Ovary (tissue), 9 donors: ENCODE results near the gene AMMECR1. TPM values are rescaled to one million over a fixed set of nuclear protein-coding genes. Genes with fewer than 3 reads are reported as not detected.

Experiments
- DNase-seq, 5 donors: peaks; one replicate each; pipeline ENCODE4 v3.0.0-alpha.2; 2019 to 2020
- H3K27ac ChIP-seq, 2 donors: fragments of 200-600 bp; one replicate each; pipeline versions ENCODE4 v1.5.1 to v1.8.0; 2019 to 2022
- H3K27me3 ChIP-seq: fragments of 200-600 bp; one replicate; pipeline ENCODE4 v1.8.0; 2022
- H3K36me3 ChIP-seq: fragments of 200-600 bp; sonication (generic); one replicate; pipeline ENCODE4 v1.5.1; 2019
- H3K4me1 ChIP-seq: one replicate; pipeline ENCODE4 v1.8.1; 2013; ENCODE audit warnings: mild to moderate bottlenecking, moderate library complexity; ENCODE audit not compliant: insufficient read depth
- H3K4me3 ChIP-seq: fragments of 200-600 bp; sonication (generic); one replicate; pipeline ENCODE4 v1.5.1; 2017
- H3K9me3 ChIP-seq, 2 donors: fragments of 200-600 bp in 1 of 2; sonication (generic) in 1 of 2; one replicate each; pipeline versions ENCODE4 v1.5.1 to v1.8.1; 2013 to 2019; ENCODE audit warnings: mild to moderate bottlenecking in 1 of 2, moderate library complexity in 1 of 2
- EP300 ChIP-seq: sonication (generic); formaldehyde crosslinking; IDR thresholded peaks from one replicate; pipeline ENCODE4 v1.6.1; 2017; ENCODE audit warnings: antibody characterized with exemption
- POLR2A ChIP-seq: fragments of 450-650 bp; IDR thresholded peaks from one replicate; pipeline ENCODE4 v1.6.1; 2017; ENCODE audit warnings: antibody characterized with exemption, mild to moderate bottlenecking, moderate library complexity
- WGBS, 3 donors: extraction: QIAGEN DNeasy Blood & Tissue Kit in 1 of 3; methylation state at CpG; one replicate each; pipeline versions ENCODE4 v1.1.5 to v1.1.7; 2013 to 2017; 5-methylcytosine and 5-hydroxymethylcytosine counted together
- intact Hi-C, 4 donors: fragments of 100-400 bp; cut with DNase I; formaldehyde crosslinking; loops; one replicate each; pipeline versions ENCODE4 v1.11.0 to v1.15.1; 2022 to 2023
- polyA plus RNA-seq, 2 donors: library from polyadenylated mRNA; stranded (reverse); fragments of 200-250 nt in 1 of 2; fragments of 350-450 nt in 1 of 2; fragmentation: Illumina TruSeq in 1 of 2; extraction: RNeasy Lipid Tissue Mini Kit (QIAGEN cat#74804) in 1 of 2; gene quantifications; one replicate each; pipeline ENCODE4 v1.2.3, GENCODE V29; 2013 to 2014
- total RNA-seq, 7 donors: library from RNA; depleted of rRNA in 2 of 7; stranded (reverse); fragments of >200 nt in 2 of 7; fragmentation: NEBNext Ultra II Directional in 3 of 7; extraction: Animal tissue kit (Norgen Biotek cat#: 25700) in 3 of 7; gene quantifications; one replicate each; pipeline versions ENCODE4 v1.1.0 to v1.2.4, GENCODE V29; 2016 to 2023
- TF ChIP-seq, protein P1 (sequence below), 3 donors: fragments of 450-650 bp in 2 of 3; fragments of 200-600 bp in 1 of 3; IDR thresholded peaks; one replicate each; pipeline versions ENCODE4 v1.5.1 to v1.8.0; 2016 to 2022; ENCODE audit warnings: antibody characterized with exemption in 3 of 3, mild to moderate bottlenecking in 1 of 3
- donor health status: DM: no; HTN: no; CAD: no; lungs with moderate emphysema.
- donor health status: DM: no; HTN: no; CAD: no.
- donor health status: Bipolar disorder and iron deficiency.
- donor health status: DM: yes; HTN: yes; CAD: no.
- donor health status: DM: no; HTN: no; CAD: no.
- donor health status: DM: yes; HTN: yes; CAD: no.

The AMMECR1 gene
- total and polyA plus RNA-seq, 9 donors: 3.9 to 19.2 (median 12.3) TPM

GRCh38 chrX:110315551-110315950 is 2.3 kb downstream of the AMMECR1 start:
- no peak for TF ChIP-seq EP300
- TF ChIP-seq, protein P1, sequence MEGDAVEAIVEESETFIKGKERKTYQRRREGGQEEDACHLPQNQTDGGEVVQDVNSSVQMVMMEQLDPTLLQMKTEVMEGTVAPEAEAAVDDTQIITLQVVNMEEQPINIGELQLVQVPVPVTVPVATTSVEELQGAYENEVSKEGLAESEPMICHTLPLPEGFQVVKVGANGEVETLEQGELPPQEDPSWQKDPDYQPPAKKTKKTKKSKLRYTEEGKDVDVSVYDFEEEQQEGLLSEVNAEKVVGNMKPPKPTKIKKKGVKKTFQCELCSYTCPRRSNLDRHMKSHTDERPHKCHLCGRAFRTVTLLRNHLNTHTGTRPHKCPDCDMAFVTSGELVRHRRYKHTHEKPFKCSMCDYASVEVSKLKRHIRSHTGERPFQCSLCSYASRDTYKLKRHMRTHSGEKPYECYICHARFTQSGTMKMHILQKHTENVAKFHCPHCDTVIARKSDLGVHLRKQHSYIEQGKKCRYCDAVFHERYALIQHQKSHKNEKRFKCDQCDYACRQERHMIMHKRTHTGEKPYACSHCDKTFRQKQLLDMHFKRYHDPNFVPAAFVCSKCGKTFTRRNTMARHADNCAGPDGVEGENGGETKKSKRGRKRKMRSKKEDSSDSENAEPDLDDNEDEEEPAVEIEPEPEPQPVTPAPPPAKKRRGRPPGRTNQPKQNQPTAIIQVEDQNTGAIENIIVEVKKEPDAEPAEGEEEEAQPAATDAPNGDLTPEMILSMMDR (IDR thresholded peaks at IDR 0.05): no peak
- TF ChIP-seq POLR2A: no peak
- Histone ChIP-seq H3K9me3 (no peaks in the 10 kb centered on the region), H3K27ac (no peak overlapping the region), H3K4me3 (no peak overlapping the region), H3K27me3 (no peaks in the 10 kb centered on the region), H3K36me3 (no peaks in the 10 kb centered on the region), H3K4me1 (no peaks in the 10 kb centered on the region)
- DNase-seq: no peak
- intact Hi-C loops: loop anchor here in 2 of 4 donors (5.0 to 10.0 kb wide), 2 partner anchors 141 to 143 kb away; no protein-coding TSS in a partner anchor
- WGBS, 3 donors: 19 to 50% (median 40%) methylated on average over 1 of the region's 1 CpG

GRCh38 chrX:110311437-110312230 is 6.3 kb downstream of the AMMECR1 start:
- Histone ChIP-seq H3K4me1 (no peaks in the 10 kb centered on the region), H3K27ac (no peak overlapping the region), H3K36me3 (no peaks in the 10 kb centered on the region), H3K9me3 (no peaks in the 10 kb centered on the region), H3K4me3 (no peak overlapping the region), H3K27me3 (no peaks in the 10 kb centered on the region)
- no peak for DNase-seq
- TF ChIP-seq, protein P1 (IDR thresholded peaks at IDR 0.05): no peak
- TF ChIP-seq EP300 (no peak), POLR2A (no peak)
- intact Hi-C loops: loop anchor here in 1 of 4 donors (10.0 kb wide), 1 partner anchor 137 kb away; no protein-coding TSS in a partner anchor
- 71 to 78% (median 77%) methylated on average over 1 of the region's 1 CpG for WGBS, 3 donors

DNA sequence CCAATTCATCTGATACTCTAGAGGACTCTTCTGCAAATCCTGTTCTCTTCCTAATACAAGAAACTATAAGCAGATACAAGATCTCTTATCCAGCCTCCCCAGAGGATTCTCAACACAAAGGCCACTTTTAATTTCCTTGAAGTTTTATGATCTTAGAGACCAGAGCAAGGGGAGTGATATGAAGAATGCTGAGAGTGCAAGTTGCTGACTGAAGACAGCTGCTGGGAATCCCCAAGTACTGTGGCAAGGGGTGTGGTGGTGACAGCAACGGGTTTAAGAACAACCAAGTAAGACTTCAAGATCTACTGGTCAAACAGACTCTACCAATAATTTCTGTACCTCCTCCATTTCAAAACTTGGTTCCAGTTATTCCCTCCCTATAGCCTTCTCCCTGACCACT is 7.0 kb downstream of the AMMECR1 start:
- no peak for DNase-seq
- Histone ChIP-seq H3K9me3 (no peaks in the 10 kb centered on the region), H3K4me3 (no peak overlapping the region), H3K27me3 (no peaks in the 10 kb centered on the region), H3K4me1 (no peaks in the 10 kb centered on the region), H3K27ac (no peak overlapping the region), H3K36me3 (no peaks in the 10 kb centered on the region)
- WGBS, 3 donors: 44 to 52% (median 45%) methylated on average over 1 of the region's 1 CpG
- no peak for TF ChIP-seq POLR2A
- no peak for TF ChIP-seq EP300
- TF ChIP-seq, protein P1 (IDR thresholded peaks at IDR 0.05): no peak
- intact Hi-C loops: loop anchor here in 1 of 4 donors (10.0 kb wide), 1 partner anchor 136 kb away; no protein-coding TSS in a partner anchor

DNA sequence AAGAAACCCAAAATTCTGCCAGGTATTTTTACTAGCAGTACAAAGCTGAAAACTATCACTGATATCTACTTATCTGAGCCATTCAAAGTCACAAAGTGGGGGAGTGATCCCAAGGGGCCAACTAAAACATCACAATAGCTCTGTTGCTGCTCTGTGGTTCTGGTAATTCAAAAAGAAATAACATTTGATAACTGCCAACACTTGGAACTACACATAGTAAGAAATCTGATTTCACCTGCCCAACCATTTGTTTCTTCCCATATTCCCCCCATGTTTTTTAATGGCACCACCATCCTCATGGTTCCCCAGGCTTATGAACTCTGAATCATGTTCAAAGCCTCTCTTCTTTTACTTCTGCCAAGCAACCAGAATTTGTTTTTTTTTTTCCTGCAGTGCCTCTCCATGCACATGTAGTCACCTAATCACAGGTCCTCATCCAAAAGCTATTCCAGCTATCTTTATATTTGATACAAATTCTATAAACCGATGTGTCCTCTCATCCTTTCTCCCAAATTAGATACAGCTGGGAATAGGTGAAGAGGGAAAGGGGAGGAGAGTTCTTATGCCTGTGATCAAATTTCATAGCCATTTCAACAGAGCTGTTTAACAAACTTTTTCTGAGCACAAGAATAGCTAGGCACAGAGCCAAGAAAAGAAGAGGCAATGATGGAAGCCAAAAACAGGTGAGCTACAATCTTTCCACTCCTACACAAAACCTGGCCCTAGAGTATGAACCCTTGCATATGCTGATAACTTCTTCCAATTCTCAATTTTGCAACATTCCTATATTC is 7.7 kb downstream of the AMMECR1 start:
- no peaks in the 10 kb centered on the region for H3K9me3 ChIP-seq
- H3K36me3 ChIP-seq: no peaks in the 10 kb centered on the region
- no peaks in the 10 kb centered on the region for H3K27me3 ChIP-seq
- no peak for DNase-seq
- H3K4me3 ChIP-seq: no peak overlapping the region
- no peaks in the 10 kb centered on the region for H3K4me1 ChIP-seq
- TF ChIP-seq POLR2A: no peak
- TF ChIP-seq EP300: no peak
- no peak overlapping the region for H3K27ac ChIP-seq
- intact Hi-C loops: loop anchor here in 1 of 4 donors (10.0 kb wide), 1 partner anchor 135 kb away; no protein-coding TSS in a partner anchor
- 40 to 49% (median 47%) methylated on average over 1 of the region's 1 CpG for whole genome bisulfite sequencing, 3 donors
